OCI-LY1 (cell line): ENCODE measurements around the gene SLC16A13.

ENCODE experiments used
- CTCF ChIP-seq: fragments of 200-600 bp; sonication (generic), shearing (Covaris generic); IDR thresholded peaks from 2 replicates; pipeline ENCODE4 v1.5.1; 2017; ENCODE audit warnings: mild to moderate bottlenecking, antibody characterized with exemption, low read length, moderate library complexity, mixed read lengths
- EZH2 ChIP-seq: fragments of 200-600 bp; sonication (generic), shearing (Covaris generic); IDR thresholded peaks from 2 replicates; pipeline ENCODE4 v1.8.0; 2017; ENCODE audit warnings: borderline replicate concordance, mixed run types, mild to moderate bottlenecking, antibody characterized with exemption, low read length, moderate library complexity, mixed read lengths

- no peak for TF ChIP-seq CTCF
- no peak for TF ChIP-seq EZH2
These were observed 40.1 kb upstream of the SLC16A13 start, which contains the start of gene ALOX12 for GRCh38 chr17:6995500-6996255.
